Astrocyte of the cerebellum (primary cell): ENCODE results near the gene ZMIZ1.

Experiments used
- DNase-seq: peaks from one replicate; pipeline ENCODE4 v3.0.0-alpha.2; 2011; ENCODE audit warnings: low read depth
- H3K4me3 ChIP-seq: 2 replicates; pipeline ENCODE4 v1.5.1; 2011; ENCODE audit warnings: mild to moderate bottlenecking, low read depth, low read length, moderate library complexity
- CTCF ChIP-seq: IDR thresholded peaks from 2 replicates; pipeline ENCODE4 v1.5.1; 2012; ENCODE audit warnings: low read length, low read depth, moderate library complexity, mild to moderate bottlenecking; ENCODE audit errors: missing control alignments
- in situ Hi-C: cut with HindIII; loops from 2 replicates; pipeline ENCODE4 v1.10.0; 2017; ENCODE audit warnings: low sequenced_read_pairs

The ZMIZ1 gene

DNA sequence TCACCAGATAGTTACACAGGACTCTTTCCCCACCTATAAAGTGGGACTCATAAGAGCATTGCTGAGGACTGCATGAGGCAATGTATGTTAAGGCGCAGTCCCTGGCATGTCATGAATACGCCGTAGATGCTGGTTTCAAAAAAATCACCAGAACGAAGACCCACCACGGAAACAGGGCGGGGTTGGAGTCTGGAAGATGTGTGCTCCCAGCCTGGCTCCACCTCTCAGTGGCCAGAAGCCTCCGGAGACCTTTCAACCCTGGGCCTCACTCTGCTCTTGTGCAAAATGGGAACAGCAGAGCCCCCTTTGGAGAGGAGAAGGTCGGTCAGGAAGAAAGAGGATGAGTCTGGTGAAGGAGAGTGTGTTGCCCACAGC is 12.4 kb upstream of the ZMIZ1 start:
- no peak for DNase-seq
- in situ Hi-C loops: no loop called here
- TF ChIP-seq CTCF: no peak
- H3K4me3 ChIP-seq: no peak overlapping the region

DNA sequence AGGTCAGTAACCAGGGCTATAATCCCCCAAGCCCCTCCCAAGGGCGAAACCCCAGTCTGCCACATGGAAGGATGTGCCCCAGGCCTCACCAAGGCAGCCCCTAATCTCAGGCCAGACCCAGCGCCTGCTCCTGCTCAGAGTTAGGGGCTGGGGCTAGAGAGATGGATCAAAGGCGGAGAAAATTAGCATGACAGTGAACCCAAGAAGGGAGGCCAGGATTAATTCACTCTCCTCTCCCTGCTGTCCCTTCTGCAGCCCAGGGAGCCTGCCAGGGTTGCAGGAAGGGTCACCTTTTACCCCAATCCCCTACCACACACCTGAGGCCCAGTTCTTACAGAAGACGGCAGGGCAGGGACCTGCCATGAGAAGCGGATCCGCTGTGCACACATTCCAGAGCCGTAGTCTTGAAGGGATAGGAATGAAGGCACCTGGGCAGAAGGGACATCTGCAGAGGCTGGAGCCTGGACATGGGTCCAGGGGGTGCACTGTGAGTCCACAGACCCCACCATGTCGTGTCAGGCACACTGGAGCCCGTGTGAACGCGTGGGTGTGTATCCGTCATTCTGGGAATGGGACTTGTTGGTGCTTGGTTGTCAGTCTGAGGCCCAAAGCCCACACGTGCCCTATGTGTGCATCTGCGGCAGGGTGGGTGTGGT is 11.9 kb upstream of the ZMIZ1 start:
- DNase-seq: no peak
- TF ChIP-seq CTCF: no peak
- H3K4me3 ChIP-seq: no peak overlapping the region
- in situ Hi-C loops: no loop called here

DNA sequence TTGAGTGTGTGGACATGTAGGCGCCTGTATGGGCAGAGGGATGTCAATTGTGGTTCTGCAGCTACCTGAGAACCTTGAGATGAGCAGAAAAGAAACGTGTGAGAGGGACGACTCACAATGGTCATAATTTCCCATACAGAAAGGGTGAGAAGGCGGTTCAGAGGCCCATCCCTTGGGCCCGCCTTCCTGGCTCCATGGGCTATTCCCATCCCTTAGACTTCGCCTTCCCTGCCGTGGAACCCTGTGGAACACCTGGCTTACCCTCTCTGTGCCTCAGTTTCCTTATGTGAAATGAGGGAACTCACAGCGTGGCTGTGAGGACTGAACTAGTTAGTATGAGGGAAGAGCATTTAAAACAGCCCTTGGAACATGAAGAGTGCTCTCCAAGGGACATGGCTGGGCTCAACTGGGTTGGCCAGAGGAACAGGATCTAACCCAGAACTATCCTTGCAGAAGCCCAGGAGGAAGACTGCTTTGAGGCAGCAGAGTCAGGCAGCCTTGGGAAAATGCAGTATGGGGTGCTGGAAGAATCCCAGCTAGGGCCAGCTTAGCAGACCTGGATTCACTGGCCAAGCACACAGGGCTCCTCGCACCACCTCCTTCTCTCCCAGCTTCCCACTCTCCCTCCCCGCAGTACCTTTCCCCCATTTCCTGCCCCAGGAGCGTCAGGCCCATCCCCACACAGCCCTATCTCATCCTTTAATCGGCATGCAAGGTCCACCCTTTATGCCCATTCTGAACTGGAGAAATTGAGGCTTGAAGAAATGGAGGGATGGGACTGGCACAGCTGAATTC is 11.1 kb upstream of the ZMIZ1 start:
- no peak overlapping the region for H3K4me3 ChIP-seq
- no peak for DNase-seq
- TF ChIP-seq CTCF: no peak
- in situ Hi-C loops: no loop called here

GRCh38 chr10:79058899-79059841 is 9.6 kb upstream of the ZMIZ1 start:
- TF ChIP-seq CTCF: no peak
- no peak for DNase-seq
- H3K4me3 ChIP-seq: no peak overlapping the region
- in situ Hi-C loops: no loop called here

GRCh38 chr10:79059859-79060379 is 8.8 kb upstream of the ZMIZ1 start:
- DNase-seq: no peak
- in situ Hi-C loops: no loop called here
- TF ChIP-seq CTCF: no peak
- H3K4me3 ChIP-seq: no peak overlapping the region

GRCh38 chr10:79060641-79061255 is 8.0 kb upstream of the ZMIZ1 start:
- H3K4me3 ChIP-seq: no peak overlapping the region
- TF ChIP-seq CTCF: no peak
- in situ Hi-C loops: no loop called here
- DNase-seq: no peak
